ENCODE data around the gene HTRA2.

The HTRA2 gene

DNA sequence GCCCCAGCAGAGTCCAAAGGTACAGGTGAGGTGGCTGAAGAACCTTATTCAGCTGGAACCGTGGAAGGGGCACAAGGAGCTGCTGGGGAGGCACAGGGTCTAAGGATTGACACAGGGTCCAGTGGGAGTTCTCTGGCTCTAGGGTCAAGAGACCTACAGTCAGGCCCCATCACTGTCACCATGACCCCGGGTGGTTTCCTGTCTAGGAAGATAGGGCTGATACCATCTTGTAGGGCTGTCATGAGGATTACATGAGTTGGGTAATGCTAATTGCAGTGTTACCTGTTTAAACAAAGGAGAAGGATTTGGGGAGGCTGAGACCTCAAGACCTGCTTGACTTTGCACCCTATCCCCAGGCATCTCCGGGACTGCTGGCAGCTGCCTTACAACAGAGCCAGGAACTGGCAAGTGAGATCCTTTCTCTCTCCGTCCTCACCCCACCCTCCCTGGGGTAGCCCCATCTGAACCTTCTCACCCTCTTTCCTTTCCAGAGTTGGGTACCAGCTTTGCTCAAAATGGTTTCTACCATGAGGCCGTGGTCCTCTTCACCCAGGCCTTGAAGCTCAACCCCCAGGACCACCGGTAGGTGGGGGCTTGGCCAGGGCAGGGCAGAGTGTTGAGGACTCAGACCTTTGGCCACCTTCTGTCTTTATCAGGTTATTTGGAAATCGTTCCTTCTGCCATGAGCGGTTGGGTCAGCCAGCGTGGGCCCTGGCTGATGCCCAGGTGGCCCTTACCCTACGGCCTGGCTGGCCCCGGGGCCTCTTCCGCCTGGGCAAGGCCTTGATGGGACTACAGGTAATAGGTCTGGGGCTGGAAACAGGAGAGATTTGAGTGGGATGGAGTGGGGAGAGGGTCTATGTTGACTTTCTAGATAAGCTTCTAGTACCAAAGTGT, 37.8 kb upstream of the HTRA2 start:
- no peak overlapping the region for H3K4me3 ChIP-seq (ENCODE audit: low read depth, low read length)
- H3K27ac ChIP-seq (ENCODE audit: low read depth, low read length) = no peak overlapping the region
- H2AFZ ChIP-seq (ENCODE audit: low read length, unreplicated experiment) = no peak overlapping the region
- no peaks in the 10 kb centered on the region for H3K79me2 ChIP-seq (ENCODE audit: control insufficient read depth, insufficient read depth, low read length, unreplicated experiment)
- H3K36me3 ChIP-seq (ENCODE audit: insufficient read depth, low read length) = peaks cover 14% of the 10 kb centered on the region; the same call in 1 of the 2 replicates
- no peaks in the 10 kb centered on the region for H3K27me3 ChIP-seq (ENCODE audit: insufficient read depth, low read length)
- peaks cover 10% of the 10 kb centered on the region for H3K4me1 ChIP-seq (ENCODE audit: control insufficient read depth, insufficient read depth, low read length, unreplicated experiment)

- peaks cover 17% of the 10 kb centered on the region for H3K4me1 ChIP-seq (ENCODE audit: control insufficient read depth, insufficient read depth, low read length, unreplicated experiment)
- H3K27me3 ChIP-seq (ENCODE audit: insufficient read depth, low read length) = no peaks in the 10 kb centered on the region
- peaks cover 14% of the 10 kb centered on the region; the same call in 1 of the 2 replicates for H3K36me3 ChIP-seq (ENCODE audit: insufficient read depth, low read length)
- H3K79me2 ChIP-seq (ENCODE audit: control insufficient read depth, insufficient read depth, low read length, unreplicated experiment) = no peaks in the 10 kb centered on the region
- H3K4me3 ChIP-seq (ENCODE audit: low read depth, low read length) = no peak overlapping the region
- no peak overlapping the region for H2AFZ ChIP-seq (ENCODE audit: low read length, unreplicated experiment)
- H3K27ac ChIP-seq (ENCODE audit: low read depth, low read length) = no peak overlapping the region
These were observed 36.2 kb upstream of the HTRA2 start for GRCh38 chr2:74493546-74493945.

- Histone ChIP-seq H2AFZ (ENCODE audit: low read length, unreplicated experiment) (no peak overlapping the region), H3K79me2 (ENCODE audit: control insufficient read depth, insufficient read depth, low read length, unreplicated experiment) (no peaks in the 10 kb centered on the region), H3K4me1 (ENCODE audit: control insufficient read depth, insufficient read depth, low read length, unreplicated experiment) (peaks cover 17% of the 10 kb centered on the region), H3K27me3 (ENCODE audit: insufficient read depth, low read length) (no peaks in the 10 kb centered on the region), H3K36me3 (ENCODE audit: insufficient read depth, low read length) (peaks cover 14% of the 10 kb centered on the region; the same call in 1 of the 2 replicates), H3K4me3 (ENCODE audit: low read depth, low read length) (no peak overlapping the region), H3K27ac (ENCODE audit: low read depth, low read length) (no peak overlapping the region)
These were observed 34.3 kb upstream of the HTRA2 start for GRCh38 chr2:74495440-74495839.

- Histone ChIP-seq H3K27ac (ENCODE audit: low read depth, low read length) (no peak overlapping the region), H2AFZ (ENCODE audit: low read length, unreplicated experiment) (no peak overlapping the region), H3K27me3 (ENCODE audit: insufficient read depth, low read length) (no peaks in the 10 kb centered on the region), H3K79me2 (ENCODE audit: control insufficient read depth, insufficient read depth, low read length, unreplicated experiment) (peaks cover under 1% of the 10 kb centered on the region), H3K4me1 (ENCODE audit: control insufficient read depth, insufficient read depth, low read length, unreplicated experiment) (peaks cover 22% of the 10 kb centered on the region), H3K36me3 (ENCODE audit: insufficient read depth, low read length) (peaks cover 4% of the 10 kb centered on the region; the same call in 1 of the 2 replicates), H3K4me3 (ENCODE audit: low read depth, low read length) (no peak overlapping the region)
These were observed 32.5 kb upstream of the HTRA2 start for GRCh38 chr2:74496997-74497776.

GRCh38 chr2:74497777-74498499, 31.8 kb upstream of the HTRA2 start:
- Histone ChIP-seq H3K79me2 (ENCODE audit: control insufficient read depth, insufficient read depth, low read length, unreplicated experiment) (peaks cover 3% of the 10 kb centered on the region), H3K36me3 (ENCODE audit: insufficient read depth, low read length) (no peaks in the 10 kb centered on the region), H3K4me1 (ENCODE audit: control insufficient read depth, insufficient read depth, low read length, unreplicated experiment) (peaks cover 23% of the 10 kb centered on the region), H3K27me3 (ENCODE audit: insufficient read depth, low read length) (no peaks in the 10 kb centered on the region), H2AFZ (ENCODE audit: low read length, unreplicated experiment) (no peak overlapping the region), H3K27ac (ENCODE audit: low read depth, low read length) (no peak overlapping the region), H3K4me3 (ENCODE audit: low read depth, low read length) (peak overlapping the region; percentile 81)

- Histone ChIP-seq H2AFZ (ENCODE audit: low read length, unreplicated experiment) (peak overlapping the region; percentile 42), H3K4me3 (ENCODE audit: low read depth, low read length) (peak overlapping the region; percentile 81), H3K4me1 (ENCODE audit: control insufficient read depth, insufficient read depth, low read length, unreplicated experiment) (peaks cover 16% of the 10 kb centered on the region), H3K27ac (ENCODE audit: low read depth, low read length) (no peak overlapping the region), H3K36me3 (ENCODE audit: insufficient read depth, low read length) (no peaks in the 10 kb centered on the region), H3K79me2 (ENCODE audit: control insufficient read depth, insufficient read depth, low read length, unreplicated experiment) (peaks cover 8% of the 10 kb centered on the region), H3K27me3 (ENCODE audit: insufficient read depth, low read length) (no peaks in the 10 kb centered on the region)
These were observed 31.1 kb upstream of the HTRA2 start for GRCh38 chr2:74498500-74499266.

DNA sequence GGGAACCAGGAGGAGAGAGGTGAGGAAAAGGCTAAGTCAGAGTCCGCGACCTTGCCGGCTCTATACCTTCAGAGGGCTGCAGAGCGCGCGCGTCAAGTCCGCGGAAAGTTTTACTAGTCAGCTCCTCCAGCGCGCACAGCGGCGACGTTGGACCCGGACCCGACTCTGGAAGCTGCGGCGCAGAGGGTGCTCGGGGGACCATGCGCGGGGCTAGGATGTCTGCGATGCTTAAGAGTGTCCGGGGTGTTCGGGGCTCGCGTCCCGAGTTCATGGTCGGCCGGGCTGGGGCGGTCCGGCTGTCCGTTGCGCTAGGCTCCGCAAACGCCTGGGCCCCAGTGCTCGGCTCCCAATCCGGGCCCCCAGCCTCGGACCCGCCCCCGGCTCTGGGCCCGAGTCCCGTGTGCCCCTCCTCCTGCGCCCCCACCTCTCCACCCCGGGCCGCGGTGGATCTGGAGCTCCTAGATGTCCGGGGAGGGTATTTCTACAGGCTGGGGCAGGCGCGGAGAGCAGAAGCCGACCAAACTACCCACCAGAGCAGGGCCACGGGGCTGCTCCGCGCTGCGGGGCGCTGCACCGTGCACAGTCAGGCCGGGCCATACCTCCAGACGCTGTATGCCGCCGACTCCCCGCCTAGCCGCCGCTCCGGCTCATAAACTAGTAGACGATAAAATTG, 30.3 kb upstream of the HTRA2 start, which contains the start of gene LBX2:
Gene LBX2, minus strand, starts transcription at position 337 of the 673 bp plus-strand sequence. Its CDS starts 66 bp downstream, at position 271.
- Histone ChIP-seq H2AFZ (ENCODE audit: low read length, unreplicated experiment) (peak within 1 kb of the TSS; percentile 42), H3K4me1 (ENCODE audit: control insufficient read depth, insufficient read depth, low read length, unreplicated experiment) (peaks cover 19% of the 10 kb centered on the region), H3K79me2 (ENCODE audit: control insufficient read depth, insufficient read depth, low read length, unreplicated experiment) (peaks cover 15% of the 10 kb centered on the region), H3K36me3 (ENCODE audit: insufficient read depth, low read length) (no peaks in the 10 kb centered on the region), H3K27ac (ENCODE audit: low read depth, low read length) (no peak within 1 kb of the TSS), H3K27me3 (ENCODE audit: insufficient read depth, low read length) (no peaks in the 10 kb centered on the region), H3K4me3 (ENCODE audit: low read depth, low read length) (peak within 1 kb of the TSS; percentile 81)

GRCh38 chr2:74499940-74500577, 29.7 kb upstream of the HTRA2 start:
- Histone ChIP-seq H3K27ac (ENCODE audit: low read depth, low read length) (no peak overlapping the region), H2AFZ (ENCODE audit: low read length, unreplicated experiment) (no peak overlapping the region), H3K4me3 (ENCODE audit: low read depth, low read length) (peak overlapping the region; percentile 81), H3K4me1 (ENCODE audit: control insufficient read depth, insufficient read depth, low read length, unreplicated experiment) (peaks cover 26% of the 10 kb centered on the region), H3K27me3 (ENCODE audit: insufficient read depth, low read length) (no peaks in the 10 kb centered on the region), H3K79me2 (ENCODE audit: control insufficient read depth, insufficient read depth, low read length, unreplicated experiment) (peaks cover 21% of the 10 kb centered on the region), H3K36me3 (ENCODE audit: insufficient read depth, low read length) (no peaks in the 10 kb centered on the region)

DNA sequence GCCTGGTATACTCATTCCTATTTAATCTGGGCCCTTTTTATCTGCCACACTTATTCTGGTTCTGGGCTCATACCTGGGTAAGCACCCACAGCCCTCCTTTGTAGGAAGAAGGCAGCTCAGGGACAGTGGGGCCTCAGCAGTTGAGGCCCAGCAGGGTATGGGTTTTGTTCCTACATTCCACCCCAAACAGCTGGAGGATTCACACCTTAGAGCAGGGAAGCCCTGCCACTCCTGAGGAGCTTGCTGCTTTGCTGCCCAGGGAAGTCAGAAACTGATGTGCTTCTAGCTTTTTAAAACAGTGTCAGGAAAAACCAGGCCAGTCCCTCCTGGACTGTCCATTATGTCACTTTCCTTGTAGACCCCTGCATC, 29.2 kb upstream of the HTRA2 start:
- peaks cover 31% of the 10 kb centered on the region for H3K4me1 ChIP-seq (ENCODE audit: control insufficient read depth, insufficient read depth, low read length, unreplicated experiment)
- H3K36me3 ChIP-seq (ENCODE audit: insufficient read depth, low read length) = no peaks in the 10 kb centered on the region
- H3K4me3 ChIP-seq (ENCODE audit: low read depth, low read length) = no peak overlapping the region
- H2AFZ ChIP-seq (ENCODE audit: low read length, unreplicated experiment) = no peak overlapping the region
- peaks cover 26% of the 10 kb centered on the region for H3K79me2 ChIP-seq (ENCODE audit: control insufficient read depth, insufficient read depth, low read length, unreplicated experiment)
- H3K27me3 ChIP-seq (ENCODE audit: insufficient read depth, low read length) = no peaks in the 10 kb centered on the region
- no peak overlapping the region for H3K27ac ChIP-seq (ENCODE audit: low read depth, low read length)

Measured in ACC112 (cell line).